ENCODE data around the gene RRAD.

DNA sequence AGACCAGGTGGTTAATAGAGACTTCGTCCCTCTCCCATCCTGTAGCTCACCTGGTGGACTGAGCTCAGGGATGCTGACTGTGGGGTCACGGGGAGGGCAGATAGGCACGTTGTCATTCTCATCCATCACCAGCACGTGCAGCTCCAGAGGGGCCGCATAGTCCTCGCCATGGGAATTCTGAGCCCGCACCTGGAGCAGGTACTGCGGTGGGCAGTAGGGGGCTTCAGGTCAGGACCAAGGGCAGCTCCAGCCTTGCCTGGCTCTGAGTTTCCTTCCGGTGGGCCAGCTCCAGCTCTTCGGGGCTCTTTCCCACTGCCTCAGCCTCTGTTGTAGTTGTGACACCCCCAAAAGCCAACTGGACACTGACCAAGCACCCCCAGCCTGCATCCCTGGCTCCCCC, 12.3 kb downstream of the RRAD start:
- TF ChIP-seq, protein P1, sequence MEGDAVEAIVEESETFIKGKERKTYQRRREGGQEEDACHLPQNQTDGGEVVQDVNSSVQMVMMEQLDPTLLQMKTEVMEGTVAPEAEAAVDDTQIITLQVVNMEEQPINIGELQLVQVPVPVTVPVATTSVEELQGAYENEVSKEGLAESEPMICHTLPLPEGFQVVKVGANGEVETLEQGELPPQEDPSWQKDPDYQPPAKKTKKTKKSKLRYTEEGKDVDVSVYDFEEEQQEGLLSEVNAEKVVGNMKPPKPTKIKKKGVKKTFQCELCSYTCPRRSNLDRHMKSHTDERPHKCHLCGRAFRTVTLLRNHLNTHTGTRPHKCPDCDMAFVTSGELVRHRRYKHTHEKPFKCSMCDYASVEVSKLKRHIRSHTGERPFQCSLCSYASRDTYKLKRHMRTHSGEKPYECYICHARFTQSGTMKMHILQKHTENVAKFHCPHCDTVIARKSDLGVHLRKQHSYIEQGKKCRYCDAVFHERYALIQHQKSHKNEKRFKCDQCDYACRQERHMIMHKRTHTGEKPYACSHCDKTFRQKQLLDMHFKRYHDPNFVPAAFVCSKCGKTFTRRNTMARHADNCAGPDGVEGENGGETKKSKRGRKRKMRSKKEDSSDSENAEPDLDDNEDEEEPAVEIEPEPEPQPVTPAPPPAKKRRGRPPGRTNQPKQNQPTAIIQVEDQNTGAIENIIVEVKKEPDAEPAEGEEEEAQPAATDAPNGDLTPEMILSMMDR (conservative IDR thresholded peaks at IDR 0.05; ENCODE audit: low read depth, low read length) = no peak
- no peak for TF ChIP-seq EZH2 (IDR thresholded peaks at IDR 0.05; ENCODE audit: borderline replicate concordance, low read depth, low read length, poor library complexity, severe bottlenecking)
